NT2/D1 (cell line): ENCODE data around the gene RHOC.
"Not testable (repeated sequence)": the region's sequence is repeated elsewhere in the genome, so short reads cannot be mapped to it uniquely, and the experiment has no call there.

Source experiments
- DNase-seq: peaks from one replicate; pipeline ENCODE4 v3.0.0-alpha.2; 2011; ENCODE audit warnings: low read depth, low spot score
- H3K27me3 ChIP-seq: 2 replicates; pipeline ENCODE4 v1.6.0; 2011; ENCODE audit warnings: mild to moderate bottlenecking; ENCODE audit not compliant: insufficient read length, insufficient read depth
- H3K36me3 ChIP-seq: 2 replicates; pipeline ENCODE4 v1.6.1; 2011; ENCODE audit warnings: mild to moderate bottlenecking, low read length, mixed read lengths; ENCODE audit not compliant: insufficient read depth, insufficient read length
- H3K4me1 ChIP-seq: 2 replicates; pipeline ENCODE4 v1.5.1; 2011; ENCODE audit not compliant: insufficient read depth, insufficient read length
- H3K4me3 ChIP-seq: 2 replicates; pipeline ENCODE4 v1.5.1; 2011; ENCODE audit warnings: low read depth; ENCODE audit not compliant: insufficient read length
- H3K9ac ChIP-seq: 2 replicates; pipeline ENCODE4 v1.6.0; 2011; ENCODE audit warnings: low read depth; ENCODE audit not compliant: insufficient read length
- H3K9me3 ChIP-seq: 2 replicates; pipeline ENCODE4 v1.5.1; 2011; ENCODE audit warnings: mild to moderate bottlenecking, low read length; ENCODE audit not compliant: insufficient read depth
- SUZ12 ChIP-seq: IDR thresholded peaks from 2 replicates; pipeline ENCODE4 v1.6.1; 2011; ENCODE audit not compliant: insufficient read length, insufficient read depth; ENCODE audit errors: extremely low read depth
- YY1 ChIP-seq: IDR thresholded peaks from 2 replicates; pipeline ENCODE4 v1.6.1; 2011; ENCODE audit not compliant: insufficient read length, insufficient read depth
- ZNF274 ChIP-seq: IDR thresholded peaks from 2 replicates; pipeline ENCODE4 v1.6.1; 2011; ENCODE audit warnings: mild to moderate bottlenecking, low read depth, low read length

RHOC gene

DNA sequence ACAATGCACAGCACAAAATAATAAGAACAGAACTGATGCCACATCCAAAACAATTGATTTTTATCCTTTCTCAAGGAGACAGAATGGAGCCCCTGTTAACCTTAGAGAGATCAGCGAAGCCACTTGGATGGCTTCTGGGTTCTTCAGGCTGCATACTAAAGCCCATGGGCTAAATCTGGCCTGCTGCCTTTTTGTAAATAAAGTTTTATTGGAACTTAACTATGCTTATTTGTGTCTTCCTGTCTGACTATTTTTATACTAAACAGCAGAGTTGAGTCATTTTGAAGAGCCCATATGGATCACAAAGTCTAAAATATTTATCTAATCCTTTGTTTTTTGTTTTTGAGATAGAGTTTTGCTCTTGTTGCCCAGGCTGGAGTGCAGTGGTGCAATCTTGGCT, 24.5 kb upstream of the RHOC start:
- H3K36me3 ChIP-seq: no peaks in the 10 kb centered on the region
- H3K4me3 ChIP-seq: no peak overlapping the region
- H3K9me3 ChIP-seq: peaks cover 6% of the 10 kb centered on the region; the same call in 1 of the 2 replicates
- H3K27me3 ChIP-seq: peaks cover 16% of the 10 kb centered on the region
- H3K9ac ChIP-seq: no peak overlapping the region
- no peak for DNase-seq
- no peak for TF ChIP-seq SUZ12
- TF ChIP-seq YY1: no peak
- no peak for TF ChIP-seq ZNF274
- H3K4me1 ChIP-seq: peaks cover 3% of the 10 kb centered on the region

GRCh38 chr1:112729909-112730308, 23.0 kb upstream of the RHOC start:
- H3K36me3 ChIP-seq: no peaks in the 10 kb centered on the region
- H3K27me3 ChIP-seq: peaks cover 19% of the 10 kb centered on the region

GRCh38 chr1:112729011-112729410, 22.1 kb upstream of the RHOC start:
- H3K4me1 ChIP-seq, DNase-seq, H3K4me3 ChIP-seq, H3K9me3 ChIP-seq, H3K9ac ChIP-seq, H3K36me3 ChIP-seq: not testable (repeated sequence)
- peaks cover 11% of the 10 kb centered on the region for H3K27me3 ChIP-seq

More at GRCh38 chr1:112729909-112730308, 23.0 kb upstream of the RHOC start:
- Histone ChIP-seq H3K9me3 (peaks cover 6% of the 10 kb centered on the region; the same call in 1 of the 2 replicates), H3K9ac (no peak overlapping the region), H3K4me3 (no peak overlapping the region), H3K4me1 (peaks cover 3% of the 10 kb centered on the region)
- DNase-seq: no peak
- TF ChIP-seq YY1: no peak
- no peak for TF ChIP-seq SUZ12
- no peak for TF ChIP-seq ZNF274

- H3K36me3 ChIP-seq, H3K4me3 ChIP-seq, H3K27me3 ChIP-seq, DNase-seq, H3K9ac ChIP-seq, H3K9me3 ChIP-seq, H3K4me1 ChIP-seq: not testable (repeated sequence)
Observed at GRCh38 chr1:112728306-112728971, 21.5 kb upstream of the RHOC start.

DNA sequence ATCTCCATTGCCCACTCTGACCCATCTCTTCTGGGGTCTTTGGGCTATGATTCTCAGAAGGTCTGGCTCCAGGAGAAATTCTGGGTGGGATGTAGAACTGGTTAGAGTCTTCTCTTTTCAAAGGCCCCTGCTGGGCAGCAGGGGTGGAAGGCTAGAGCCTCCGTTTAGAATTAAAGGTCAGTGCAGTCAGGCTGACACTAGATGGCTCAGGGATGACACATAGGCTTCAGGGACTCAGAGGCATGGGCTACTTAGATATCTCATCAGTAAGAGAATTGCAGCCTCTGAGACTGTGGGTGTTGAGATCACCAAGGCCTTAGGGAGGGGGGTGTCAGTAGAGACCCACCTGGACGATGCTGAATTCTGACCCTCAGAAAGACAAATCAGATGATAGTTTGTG, 20.8 kb upstream of the RHOC start:
- TF ChIP-seq SUZ12 (no peak), YY1 (no peak), ZNF274 (no peak)
- DNase-seq: no peak
- H3K27me3 ChIP-seq: peaks cover 6% of the 10 kb centered on the region
- no peaks in the 10 kb centered on the region for H3K36me3 ChIP-seq
- H3K4me3 ChIP-seq: no peak overlapping the region
- peaks cover 13% of the 10 kb centered on the region for H3K4me1 ChIP-seq
- H3K9me3 ChIP-seq: peaks cover 6% of the 10 kb centered on the region; the same call in 1 of the 2 replicates
- no peak overlapping the region for H3K9ac ChIP-seq

- peaks cover 32% of the 10 kb centered on the region for H3K27me3 ChIP-seq
- not testable (repeated sequence) for H3K36me3 ChIP-seq, H3K4me3 ChIP-seq, H3K9me3 ChIP-seq, H3K9ac ChIP-seq, DNase-seq
- peaks cover 17% of the 10 kb centered on the region for H3K4me1 ChIP-seq
Observed at GRCh38 chr1:112724240-112724639, 17.3 kb upstream of the RHOC start.

- Histone ChIP-seq H3K4me1 (peaks cover 17% of the 10 kb centered on the region), H3K9ac (peak overlapping the region; percentile 54), H3K27me3 (peaks cover 39% of the 10 kb centered on the region), H3K36me3 (no peaks in the 10 kb centered on the region), H3K9me3 (peaks cover 6% of the 10 kb centered on the region; the same call in 1 of the 2 replicates), H3K4me3 (no peak overlapping the region)
- TF ChIP-seq YY1: no peak
- TF ChIP-seq SUZ12: no peak
- no peak for TF ChIP-seq ZNF274
- DNase-seq: no peak
Observed at GRCh38 chr1:112723511-112723839, 16.5 kb upstream of the RHOC start.
